AG09309 (cell line): ENCODE data around the gene PRMT5.

Source experiments
- DNase-seq: peaks from one replicate; pipeline ENCODE4 v3.0.0-alpha.2; 2010; ENCODE audit warnings: low read depth
- H3K4me3 ChIP-seq: 2 replicates; pipeline ENCODE4 v1.5.1; 2011; ENCODE audit warnings: mild to moderate bottlenecking, low read depth, low read length, moderate library complexity; ENCODE audit not compliant: control insufficient read depth
- CTCF ChIP-seq: IDR thresholded peaks from 2 replicates; pipeline ENCODE4 v1.5.1; 2011; ENCODE audit warnings: mild to moderate bottlenecking, low read depth, low read length, inconsistent platforms; ENCODE audit not compliant: insufficient read depth, control insufficient read depth; ENCODE audit errors: missing control alignments

The PRMT5 gene

GRCh38 chr14:22884738-22885523, 44.2 kb downstream of the PRMT5 start:
- H3K4me3 ChIP-seq: no peak overlapping the region
- TF ChIP-seq CTCF: no peak
- DNase-seq: no peak

- TF ChIP-seq CTCF: no peak
- no peak overlapping the region for H3K4me3 ChIP-seq
- no peak for DNase-seq
Measured at GRCh38 chr14:22884076-22884737, 45.0 kb downstream of the PRMT5 start.

GRCh38 chr14:22883173-22883976, 45.8 kb downstream of the PRMT5 start, which contains the start of gene REM2:
Gene REM2 (plus strand): TSS chr14:22883222. CDS start chr14:22883288, 66 bp downstream.
- DNase-seq: no peak
- no peak within 1 kb of the TSS for H3K4me3 ChIP-seq
- no peak for TF ChIP-seq CTCF

- TF ChIP-seq CTCF: no peak
- no peak overlapping the region for H3K4me3 ChIP-seq
- DNase-seq: no peak
Measured at GRCh38 chr14:22882529-22883172, 46.5 kb downstream of the PRMT5 start.

- TF ChIP-seq CTCF: no peak
- no peak for DNase-seq
- H3K4me3 ChIP-seq: no peak overlapping the region
Measured at GRCh38 chr14:22882064-22882463, 47.1 kb downstream of the PRMT5 start.
